ENCODE data around the gene VSX1.

Gene VSX1

DNA sequence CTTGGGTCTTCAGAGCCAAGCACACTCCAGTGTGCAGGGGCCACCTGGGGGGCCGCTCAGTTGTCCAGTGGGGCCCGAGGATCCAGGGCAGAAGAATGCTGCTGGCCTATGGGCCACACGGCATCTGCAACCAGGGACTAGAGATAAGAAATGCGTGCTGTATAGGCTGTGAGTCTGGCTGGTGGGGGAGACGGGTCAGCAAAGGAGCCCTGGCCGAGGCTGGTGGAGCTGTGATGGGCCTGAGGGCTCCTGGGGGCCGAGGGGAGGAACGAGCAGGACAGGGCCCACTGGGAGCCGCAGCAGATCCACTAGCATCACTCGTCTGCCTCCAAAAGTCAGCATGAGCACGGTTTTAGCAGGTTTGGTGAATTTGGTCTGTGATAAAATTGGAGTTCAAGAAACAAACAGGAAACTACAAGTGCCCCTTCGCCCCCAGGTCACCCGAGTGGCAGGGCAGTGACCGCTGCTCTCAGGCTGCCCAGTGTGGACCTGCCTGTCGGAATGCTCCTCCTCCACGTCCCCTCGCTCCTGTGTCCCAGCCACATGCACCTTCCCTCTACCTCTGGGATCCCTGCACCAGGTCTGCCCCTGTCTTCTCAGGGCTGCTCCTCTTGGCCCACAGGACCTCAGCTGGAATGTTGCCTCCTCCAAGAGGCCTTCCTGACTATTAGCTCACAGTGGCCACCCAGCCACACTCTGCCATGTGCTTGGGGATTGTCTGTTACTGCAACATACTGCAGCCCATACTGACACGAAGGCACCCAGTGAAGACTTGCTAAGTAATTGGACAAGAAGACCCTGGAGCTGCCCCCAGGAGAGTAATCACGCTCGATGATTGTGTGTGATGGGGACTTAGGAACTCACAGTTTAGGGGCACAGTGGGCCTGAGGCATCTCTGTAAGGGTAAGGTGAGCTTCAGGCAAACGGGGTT, 34.9 kb downstream of the VSX1 start:
- H3K4me1 ChIP-seq (ENCODE audit: control insufficient read depth, insufficient read depth, low read length) = peaks cover 38% of the 10 kb centered on the region
- H3K9me3 ChIP-seq (ENCODE audit: control insufficient read depth, low read length) = no peaks in the 10 kb centered on the region
- no peak overlapping the region for H3K4me3 ChIP-seq (ENCODE audit: low read length)
- H3K27me3 ChIP-seq (ENCODE audit: control insufficient read depth, insufficient read depth, low read length) = no peaks in the 10 kb centered on the region
- H3K9ac ChIP-seq (ENCODE audit: low read length) = no peak overlapping the region
- peaks cover 15% of the 10 kb centered on the region for H3K36me3 ChIP-seq (ENCODE audit: control insufficient read depth, insufficient read depth, low read length)

DNA sequence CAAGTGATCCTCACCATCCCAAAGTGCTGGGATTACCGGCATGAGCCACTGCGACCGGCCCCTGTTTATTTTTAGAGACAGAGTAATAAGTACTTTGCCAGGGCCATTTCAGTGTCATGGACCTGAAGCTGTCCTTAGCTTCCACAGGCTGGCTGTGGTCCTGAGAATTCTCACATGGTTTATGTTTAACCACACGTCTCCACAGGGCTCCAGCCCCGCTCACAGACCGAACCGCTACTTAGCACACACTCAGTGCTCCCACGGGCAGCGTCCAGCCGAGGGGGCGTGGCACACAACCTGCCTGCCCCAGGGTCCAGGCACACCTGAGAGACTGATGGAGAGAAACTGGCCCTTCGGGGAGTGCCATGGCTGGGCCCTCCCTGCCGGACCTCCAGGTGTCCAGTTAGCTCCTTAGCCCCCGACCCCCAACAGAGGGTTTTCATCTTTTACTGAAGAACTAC, 35.7 kb downstream of the VSX1 start:
- H3K4me1 ChIP-seq (ENCODE audit: control insufficient read depth, insufficient read depth, low read length) = peaks cover 40% of the 10 kb centered on the region

DNA sequence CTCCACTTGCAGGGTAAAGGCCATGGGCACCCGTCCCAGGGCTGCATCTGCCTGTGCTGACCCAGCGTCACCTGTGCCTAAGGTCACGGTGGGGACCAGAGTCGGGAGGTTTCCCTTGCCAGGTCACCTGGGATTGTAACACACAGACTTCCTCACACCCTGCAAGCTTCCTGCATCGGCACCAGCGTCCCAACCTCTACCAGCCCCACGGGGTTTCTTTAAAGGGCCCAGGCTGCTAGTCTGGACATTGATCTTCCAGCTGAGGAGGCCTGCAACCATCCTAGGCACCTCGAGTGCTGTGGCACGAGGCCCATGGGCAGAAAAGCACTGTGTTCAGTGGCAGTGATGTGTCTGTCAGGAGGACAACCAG, 36.6 kb downstream of the VSX1 start:
- Histone ChIP-seq H3K27me3 (ENCODE audit: control insufficient read depth, insufficient read depth, low read length) (no peaks in the 10 kb centered on the region), H3K36me3 (ENCODE audit: control insufficient read depth, insufficient read depth, low read length) (peaks cover 15% of the 10 kb centered on the region), H3K9ac (ENCODE audit: low read length) (no peak overlapping the region), H3K4me3 (ENCODE audit: low read length) (no peak overlapping the region), H3K4me1 (ENCODE audit: control insufficient read depth, insufficient read depth, low read length) (peaks cover 45% of the 10 kb centered on the region), H3K9me3 (ENCODE audit: control insufficient read depth, low read length) (no peaks in the 10 kb centered on the region)

More for the DNA sequence above, 35.7 kb downstream of the VSX1 start:
- H3K36me3 ChIP-seq (ENCODE audit: control insufficient read depth, insufficient read depth, low read length) = peaks cover 15% of the 10 kb centered on the region
- no peak overlapping the region for H3K9ac ChIP-seq (ENCODE audit: low read length)
- H3K4me3 ChIP-seq (ENCODE audit: low read length) = no peak overlapping the region
- no peaks in the 10 kb centered on the region for H3K27me3 ChIP-seq (ENCODE audit: control insufficient read depth, insufficient read depth, low read length)
- H3K9me3 ChIP-seq (ENCODE audit: control insufficient read depth, low read length) = no peaks in the 10 kb centered on the region

DNA sequence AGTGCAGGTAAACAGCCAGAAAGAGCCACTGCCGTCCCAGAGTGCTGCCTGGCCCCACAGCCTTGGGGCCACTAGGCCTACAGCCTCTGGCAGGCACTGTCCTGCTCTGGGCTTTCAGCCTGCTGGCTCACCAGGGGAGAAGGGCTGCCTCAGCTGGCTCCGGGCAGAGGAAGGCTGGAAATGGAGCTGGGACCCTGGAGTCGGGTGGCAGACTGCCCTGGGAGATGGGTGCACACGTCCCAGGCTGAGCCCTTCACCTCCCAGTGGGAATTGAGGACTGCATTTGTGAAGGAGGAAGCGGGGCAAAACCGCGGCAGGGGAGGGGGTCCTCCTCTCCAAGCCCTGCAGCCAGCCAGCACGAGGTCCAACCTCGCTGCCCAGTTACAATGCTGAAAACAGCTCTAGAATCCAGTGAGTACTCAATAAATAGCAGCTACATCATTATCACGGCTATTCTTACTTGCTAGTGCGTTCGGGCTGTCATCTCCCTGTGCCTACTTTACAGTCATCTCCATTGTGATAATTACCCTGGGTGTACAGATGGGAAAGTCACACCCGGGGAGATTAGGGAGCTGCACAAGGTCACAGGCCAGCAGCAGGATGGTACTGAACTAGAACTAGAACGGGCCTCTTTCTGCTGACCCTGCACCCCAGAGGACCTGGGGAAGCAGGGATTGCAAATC, 37.1 kb downstream of the VSX1 start:
- no peaks in the 10 kb centered on the region for H3K27me3 ChIP-seq (ENCODE audit: control insufficient read depth, insufficient read depth, low read length)
- H3K9me3 ChIP-seq (ENCODE audit: control insufficient read depth, low read length) = no peaks in the 10 kb centered on the region
- peaks cover 15% of the 10 kb centered on the region for H3K36me3 ChIP-seq (ENCODE audit: control insufficient read depth, insufficient read depth, low read length)
- H3K4me3 ChIP-seq (ENCODE audit: low read length) = no peak overlapping the region
- H3K4me1 ChIP-seq (ENCODE audit: control insufficient read depth, insufficient read depth, low read length) = peaks cover 50% of the 10 kb centered on the region
- H3K9ac ChIP-seq (ENCODE audit: low read length) = no peak overlapping the region

DNA sequence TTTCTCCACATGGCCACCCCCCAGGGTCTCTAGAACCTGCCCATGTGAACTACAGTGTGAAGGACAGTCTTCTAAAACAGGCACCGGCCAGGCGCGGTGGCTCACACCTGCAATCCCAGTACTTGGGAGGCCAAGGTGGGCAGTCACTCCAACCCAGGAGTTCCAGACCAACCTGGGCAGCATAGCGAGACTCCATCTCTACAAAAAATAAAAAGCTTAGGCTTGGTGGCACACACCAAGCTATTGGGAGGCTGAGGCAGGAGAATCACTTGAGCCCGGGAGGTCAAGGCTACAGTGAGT, 37.7 kb downstream of the VSX1 start:
- no peak overlapping the region for H3K4me3 ChIP-seq (ENCODE audit: low read length)
- H3K9ac ChIP-seq (ENCODE audit: low read length) = no peak overlapping the region
- peaks cover 56% of the 10 kb centered on the region for H3K4me1 ChIP-seq (ENCODE audit: control insufficient read depth, insufficient read depth, low read length)
- no peaks in the 10 kb centered on the region for H3K27me3 ChIP-seq (ENCODE audit: control insufficient read depth, insufficient read depth, low read length)
- H3K9me3 ChIP-seq (ENCODE audit: control insufficient read depth, low read length) = no peaks in the 10 kb centered on the region
- H3K36me3 ChIP-seq (ENCODE audit: control insufficient read depth, insufficient read depth, low read length) = peaks cover 15% of the 10 kb centered on the region

DNA sequence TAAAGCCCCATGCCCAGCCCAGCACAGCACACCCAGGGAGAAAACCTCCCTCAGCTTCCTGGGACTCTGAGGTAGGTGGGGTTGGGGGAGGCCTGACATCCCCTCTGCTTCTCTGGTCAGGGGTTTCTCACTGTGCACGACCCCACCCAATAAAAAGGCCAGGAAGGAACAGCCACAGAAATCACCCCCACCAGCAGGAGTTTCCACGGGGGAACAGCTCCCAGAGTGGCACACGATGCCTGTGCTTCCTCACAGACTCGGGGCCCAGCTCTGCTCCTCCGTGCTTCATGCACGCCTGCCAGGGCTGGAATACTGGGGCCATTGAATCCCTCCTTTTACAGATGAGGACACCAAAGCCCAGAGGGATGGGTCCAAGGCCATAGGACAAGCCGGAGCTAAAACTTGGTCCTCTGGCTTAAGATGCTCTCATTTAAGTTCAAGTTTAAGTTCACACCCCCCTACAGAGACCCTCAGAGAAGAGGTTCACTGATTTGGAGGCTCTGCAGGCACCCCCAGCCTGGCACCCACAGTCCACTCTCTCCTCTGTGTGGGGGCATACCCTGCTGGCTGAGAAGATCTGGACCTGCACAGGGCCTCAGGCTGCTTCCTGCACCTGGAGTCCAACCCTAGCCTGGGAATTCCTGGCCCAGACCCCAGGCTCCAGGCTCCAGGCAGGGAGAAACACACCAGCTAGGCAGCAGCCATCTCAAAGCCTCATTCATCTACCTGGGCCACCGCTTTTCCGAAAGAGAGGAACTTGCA, 38.3 kb downstream of the VSX1 start:
- no peaks in the 10 kb centered on the region for H3K27me3 ChIP-seq (ENCODE audit: control insufficient read depth, insufficient read depth, low read length)
- H3K9ac ChIP-seq (ENCODE audit: low read length) = no peak overlapping the region
- H3K36me3 ChIP-seq (ENCODE audit: control insufficient read depth, insufficient read depth, low read length) = peaks cover 15% of the 10 kb centered on the region
- H3K9me3 ChIP-seq (ENCODE audit: control insufficient read depth, low read length) = no peaks in the 10 kb centered on the region
- peaks cover 56% of the 10 kb centered on the region for H3K4me1 ChIP-seq (ENCODE audit: control insufficient read depth, insufficient read depth, low read length)
- no peak overlapping the region for H3K4me3 ChIP-seq (ENCODE audit: low read length)

DNA sequence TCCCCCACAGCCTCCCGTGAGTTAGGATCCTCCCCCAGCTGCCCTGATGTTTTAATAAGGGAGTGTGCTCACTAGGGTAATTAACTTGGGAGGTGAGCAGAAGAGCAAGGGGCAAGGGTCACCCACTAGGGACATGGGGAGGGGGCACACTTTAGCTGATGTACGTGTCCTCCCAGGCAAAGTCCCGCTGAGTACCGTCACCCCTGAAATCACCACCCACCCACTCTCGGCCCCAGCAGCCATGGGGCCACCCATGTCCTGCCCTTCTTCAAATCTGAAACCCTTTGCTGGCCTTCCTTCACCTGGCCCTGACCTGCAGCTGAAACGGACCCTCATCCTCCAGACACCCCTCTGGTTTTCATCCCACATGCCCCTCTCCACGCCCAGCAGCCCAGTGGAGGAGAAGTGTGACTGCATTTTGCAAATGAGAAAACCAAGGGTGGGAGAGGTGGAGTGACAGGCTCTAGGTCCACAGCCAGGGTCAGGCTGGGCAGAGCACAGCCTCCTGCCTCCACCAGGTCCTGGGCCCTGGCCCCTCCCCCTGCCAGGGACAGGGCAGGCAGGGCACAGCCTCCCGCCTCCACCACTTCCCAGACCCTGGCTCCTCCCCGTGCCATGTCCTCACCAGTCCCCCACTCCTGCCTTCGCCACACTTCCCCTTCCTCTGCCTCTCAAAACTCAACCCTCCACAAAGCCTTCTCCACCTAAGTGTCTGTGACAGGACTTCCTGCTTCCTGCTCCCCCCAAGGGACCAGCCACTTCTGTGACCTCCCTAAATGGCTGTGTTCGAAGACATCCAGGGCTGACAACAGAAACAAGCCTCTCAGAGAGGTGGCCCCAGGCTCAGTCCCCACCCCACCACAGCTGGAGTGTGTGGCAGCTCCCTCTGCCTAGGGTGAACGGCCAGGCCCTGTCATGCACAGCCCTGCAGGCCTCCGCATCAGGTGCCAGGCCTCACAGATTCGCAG, 39.1 kb downstream of the VSX1 start:
- H3K36me3 ChIP-seq (ENCODE audit: control insufficient read depth, insufficient read depth, low read length) = peaks cover 15% of the 10 kb centered on the region
- H3K4me3 ChIP-seq (ENCODE audit: low read length) = no peak overlapping the region
- H3K4me1 ChIP-seq (ENCODE audit: control insufficient read depth, insufficient read depth, low read length) = peaks cover 56% of the 10 kb centered on the region
- H3K9me3 ChIP-seq (ENCODE audit: control insufficient read depth, low read length) = no peaks in the 10 kb centered on the region
- no peak overlapping the region for H3K9ac ChIP-seq (ENCODE audit: low read length)
- H3K27me3 ChIP-seq (ENCODE audit: control insufficient read depth, insufficient read depth, low read length) = no peaks in the 10 kb centered on the region

DNA sequence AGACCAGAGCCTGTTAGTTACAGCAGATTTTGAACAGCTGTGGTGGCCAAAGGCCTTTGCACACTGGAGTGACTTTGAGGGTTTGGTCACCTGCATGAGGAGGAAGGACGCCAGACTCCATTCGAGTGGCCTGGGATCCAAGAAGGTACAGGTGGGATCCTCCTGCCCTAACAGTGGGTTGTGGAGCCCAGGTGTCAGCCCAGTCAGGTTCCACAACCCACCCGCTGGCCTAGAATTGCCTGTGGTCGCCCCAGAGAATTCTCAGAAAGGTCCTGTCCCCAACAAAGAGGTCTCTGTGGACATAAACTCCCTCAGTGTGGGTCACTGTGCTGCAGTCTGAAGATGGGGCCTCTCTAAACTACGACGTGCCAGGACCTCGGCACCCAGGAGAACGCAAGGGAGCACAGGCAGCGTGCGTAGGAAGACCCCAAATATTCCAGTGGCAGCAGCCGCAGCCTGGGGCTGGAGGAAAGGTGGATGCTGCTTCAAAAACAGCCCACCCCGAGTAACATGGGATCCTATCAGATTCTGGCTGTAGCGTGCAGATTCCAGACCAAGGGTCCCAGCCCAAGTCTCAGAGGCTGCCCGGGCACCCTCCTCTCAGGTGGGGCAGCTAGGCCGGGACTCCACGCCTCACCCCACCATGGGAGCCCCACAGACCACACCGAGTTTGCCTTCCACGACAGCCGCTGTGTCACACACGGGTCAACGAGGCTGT, 40.0 kb downstream of the VSX1 start:
- H3K4me3 ChIP-seq (ENCODE audit: low read length) = no peak overlapping the region
- H3K4me1 ChIP-seq (ENCODE audit: control insufficient read depth, insufficient read depth, low read length) = peaks cover 57% of the 10 kb centered on the region
- no peaks in the 10 kb centered on the region for H3K27me3 ChIP-seq (ENCODE audit: control insufficient read depth, insufficient read depth, low read length)
- peaks cover 12% of the 10 kb centered on the region for H3K36me3 ChIP-seq (ENCODE audit: control insufficient read depth, insufficient read depth, low read length)
- H3K9ac ChIP-seq (ENCODE audit: low read length) = no peak overlapping the region
- no peaks in the 10 kb centered on the region for H3K9me3 ChIP-seq (ENCODE audit: control insufficient read depth, low read length)

DNA sequence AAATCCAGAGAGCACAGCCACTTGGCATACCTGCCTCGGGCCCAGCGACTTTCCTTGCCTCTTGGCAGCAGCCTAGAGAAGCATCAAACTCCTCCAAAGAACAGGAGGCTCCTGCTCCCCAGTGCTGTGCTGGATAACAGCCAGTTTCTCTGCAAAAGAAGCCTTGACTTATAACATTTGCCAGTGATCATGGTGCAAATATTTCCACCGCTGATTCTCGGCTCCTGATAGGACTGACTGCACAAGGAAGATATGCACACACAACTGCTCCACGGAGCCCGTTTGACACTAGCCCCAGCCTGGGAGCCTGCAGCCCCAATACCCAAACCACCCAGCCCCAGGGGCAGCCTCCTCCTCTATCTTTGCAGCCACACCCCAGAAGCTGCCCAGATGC, 41.5 kb downstream of the VSX1 start:
- peak overlapping the region; percentile 42 for H3K9ac ChIP-seq (ENCODE audit: low read length)
- H3K9me3 ChIP-seq (ENCODE audit: control insufficient read depth, low read length) = no peaks in the 10 kb centered on the region
- no peaks in the 10 kb centered on the region for H3K27me3 ChIP-seq (ENCODE audit: control insufficient read depth, insufficient read depth, low read length)
- H3K4me3 ChIP-seq (ENCODE audit: low read length) = no peak overlapping the region
- peaks cover 3% of the 10 kb centered on the region for H3K36me3 ChIP-seq (ENCODE audit: control insufficient read depth, insufficient read depth, low read length)
- peaks cover 72% of the 10 kb centered on the region for H3K4me1 ChIP-seq (ENCODE audit: control insufficient read depth, insufficient read depth, low read length)

DNA sequence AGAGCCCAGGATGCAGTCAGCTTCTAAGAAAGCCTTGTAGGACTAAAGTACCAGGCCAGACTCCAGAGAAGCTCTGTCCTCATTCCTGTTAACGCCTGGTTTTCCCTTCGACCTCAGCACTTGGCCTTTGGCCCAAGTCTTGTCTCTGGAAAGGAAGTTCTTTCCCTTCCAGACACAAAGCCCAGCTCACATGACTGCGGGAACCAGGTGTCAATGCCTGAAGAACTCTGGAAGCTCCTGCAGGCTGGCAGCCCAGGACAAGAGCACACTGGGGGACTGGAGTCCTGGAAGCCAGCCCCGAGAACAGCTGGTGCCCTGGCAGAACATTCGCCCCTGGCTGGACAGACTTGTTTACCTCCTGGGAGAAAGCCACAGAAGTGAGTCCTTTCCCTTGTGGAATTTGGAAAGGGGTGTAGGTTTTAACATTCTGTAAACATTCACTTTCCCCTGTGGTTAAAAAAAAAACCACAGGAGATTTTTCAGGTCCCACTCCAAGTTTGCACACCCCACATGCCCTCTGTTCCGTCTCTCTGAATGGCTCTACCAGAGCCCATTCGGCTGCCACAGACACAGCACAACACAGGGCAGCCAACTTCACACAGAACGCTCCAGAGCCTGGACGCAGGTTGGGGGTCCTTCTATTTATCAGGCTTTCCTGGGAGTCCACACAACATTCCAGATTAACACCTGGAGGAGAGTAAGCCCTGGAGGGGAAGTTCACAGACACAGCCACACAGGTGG, 42.1 kb downstream of the VSX1 start:
- Histone ChIP-seq H3K9me3 (ENCODE audit: control insufficient read depth, low read length) (no peaks in the 10 kb centered on the region), H3K4me3 (ENCODE audit: low read length) (no peak overlapping the region), H3K9ac (ENCODE audit: low read length) (peak overlapping the region; percentile 42), H3K4me1 (ENCODE audit: control insufficient read depth, insufficient read depth, low read length) (peaks cover 73% of the 10 kb centered on the region), H3K27me3 (ENCODE audit: control insufficient read depth, insufficient read depth, low read length) (no peaks in the 10 kb centered on the region), H3K36me3 (ENCODE audit: control insufficient read depth, insufficient read depth, low read length) (no peaks in the 10 kb centered on the region)

Measured in mucosa of stomach (tissue), 1 donor.